GM12878 (cell line): ENCODE data around the gene GBGT1. TPM values are rescaled to one million over a fixed set of nuclear protein-coding genes. Genes with fewer than 3 reads are reported as not detected.

Source experiments
- ATAC-seq: fragments of 200-7000 bp; cut with Tn5 transposase; 3 replicates; pipeline ENCODE4 v1.9.1; 2020; ENCODE audit warnings: mild to moderate bottlenecking, moderate library complexity
- BruUV-seq: library from RNA; stranded (reverse); fragments of 400-500 nt; replicated peaks from 2 replicates; lab custom pipeline; 2021; lab: Mats Ljungman, UMichigan
- CTCF ChIA-PET: fragments of 300-600 bp; sonication (Branson Sonifier 250); formaldehyde crosslinking; extraction: SDS; loops from one replicate; lab custom pipeline; 2021; ENCODE audit warnings: inconsistent platforms; lab: Yijun Ruan, JAX
- POLR2A ChIA-PET: fragments of 350-600 bp; formaldehyde crosslinking; extraction: SDS; loops from one replicate; lab custom pipeline; 2021; ENCODE audit warnings: inconsistent platforms; lab: Charles Lee
- RAD21 ChIA-PET: fragments of 300-600 bp; sonication (Branson Sonifier 250); formaldehyde crosslinking; loops from one replicate; lab custom pipeline; 2023; ENCODE audit warnings: antibody characterized with exemption; ENCODE audit not compliant: unreplicated experiment; lab: Charles Lee
- SMC1A ChIA-PET: fragments of 300-600 bp; sonication (Branson Sonifier 250); formaldehyde crosslinking; loops from one replicate; lab custom pipeline; 2023; ENCODE audit not compliant: unreplicated experiment, uncharacterized antibody; lab: Charles Lee
- DNase-seq: peaks from one replicate; pipeline ENCODE4 v3.0.0-alpha.2; 2011; ENCODE audit warnings: low read depth, low spot score
- FAIRE-seq: peaks from 3 replicates; lab custom pipeline; 2011; peaks lifted over from hg19 to GRCh38; lab: Jason Lieb, UNC
- H2AFZ ChIP-seq: 2 replicates; pipeline ENCODE4 v1.6.0; 2011; ENCODE audit warnings: low read depth, low read length, control low read depth; ENCODE audit not compliant: control insufficient read depth
- H3K27ac ChIP-seq: 2 replicates; pipeline ENCODE4 v1.5.1; 2011; ENCODE audit warnings: control low read depth; ENCODE audit not compliant: control insufficient read depth, insufficient read depth
- H3K27me3 ChIP-seq, 2 experiments: replicated peaks in 1 of 2; 2 replicates each; pipeline versions ENCODE4 v1.6.0 to v1.6.1; 2011; ENCODE audit warnings: low read length in 1 of 2; ENCODE audit not compliant: control insufficient read depth in 2 of 2, insufficient read depth in 2 of 2
- H3K36me3 ChIP-seq, 2 experiments: 2 replicates each; pipeline ENCODE4 v1.5.1; 2011; ENCODE audit warnings: low read length in 1 of 2; ENCODE audit not compliant: control insufficient read depth in 2 of 2, insufficient read depth in 2 of 2
- H3K4me1 ChIP-seq: 2 replicates; pipeline ENCODE4 v1.6.1; 2011; ENCODE audit warnings: mild to moderate bottlenecking, low read length, moderate library complexity, mixed read lengths; ENCODE audit not compliant: control insufficient read depth, insufficient read depth
- H3K4me2 ChIP-seq: 2 replicates; pipeline ENCODE4 v1.6.0; 2011; ENCODE audit warnings: control low read depth; ENCODE audit not compliant: control insufficient read depth, insufficient read depth
- H3K4me3 ChIP-seq: fragments of 200-600 bp; sonication (generic); 2 replicates; pipeline ENCODE4 v1.5.1; 2016
- H3K79me2 ChIP-seq: 2 replicates; pipeline ENCODE4 v1.6.0; 2011; ENCODE audit warnings: low read length; ENCODE audit not compliant: control insufficient read depth, insufficient read depth
- H3K9ac ChIP-seq: 2 replicates; pipeline ENCODE4 v1.8.0; 2011; ENCODE audit warnings: low read length, control low read depth, mixed read lengths; ENCODE audit not compliant: control insufficient read depth, insufficient read depth
- H3K9me3 ChIP-seq: replicated peaks from 3 replicates; pipeline ENCODE4 v1.5.1; 2011; ENCODE audit warnings: mild to moderate bottlenecking, low read length; ENCODE audit not compliant: control insufficient read depth, insufficient read depth
- H4K20me1 ChIP-seq: 2 replicates; pipeline ENCODE4 v1.6.0; 2011; ENCODE audit not compliant: control insufficient read depth, insufficient read depth
- ATF3 ChIP-seq: IDR thresholded peaks from 2 replicates; pipeline ENCODE4 v1.6.1; 2011; ENCODE audit warnings: low read depth, mild to moderate bottlenecking, low read length, moderate library complexity, borderline replicate concordance; ENCODE audit errors: extremely low read depth
- ATF7 ChIP-seq: fragments of 450-650 bp; IDR thresholded peaks from 2 replicates; pipeline ENCODE4 v1.6.1; 2016; ENCODE audit warnings: low read depth, mild to moderate bottlenecking
- BHLHE40 ChIP-seq, 2 experiments: fragments of 450-650 bp in 1 of 2; IDR thresholded peaks; 2 replicates each; pipeline ENCODE4 v1.6.1; 2011 to 2017; ENCODE audit warnings: low read depth in 2 of 2, borderline replicate concordance in 1 of 2, improper control_type of control experiment in 1 of 2, low read length in 1 of 2, mild to moderate bottlenecking in 1 of 2
- FOXK2 ChIP-seq: fragments of 450-650 bp; IDR thresholded peaks from 2 replicates; pipeline ENCODE4 v1.6.1; 2017; ENCODE audit warnings: mild to moderate bottlenecking, moderate library complexity
- HCFC1 ChIP-seq: fragments of 150-350 bp; IDR thresholded peaks from 2 replicates; pipeline ENCODE4 v1.6.1; 2014; ENCODE audit warnings: low read length
- HDGF ChIP-seq: fragments of 450-650 bp; IDR thresholded peaks from 2 replicates; pipeline ENCODE4 v1.6.1; 2016; ENCODE audit warnings: antibody characterized with exemption
- JUND ChIP-seq: IDR thresholded peaks from 2 replicates; pipeline ENCODE4 v1.6.1; 2012; ENCODE audit warnings: low read depth, mild to moderate bottlenecking, low read length, improper control_type of control experiment, moderate library complexity
- LARP7 ChIP-seq: fragments of 450-650 bp; IDR thresholded peaks from 2 replicates; pipeline ENCODE4 v1.6.1; 2017; ENCODE audit warnings: mild to moderate bottlenecking
- MTA2 ChIP-seq: fragments of 450-650 bp; IDR thresholded peaks from 2 replicates; pipeline ENCODE4 v1.6.1; 2016; ENCODE audit warnings: low read depth, mild to moderate bottlenecking, moderate library complexity
- MYB ChIP-seq: fragments of 150-350 bp; IDR thresholded peaks from 2 replicates; pipeline ENCODE4 v1.6.1; 2014; ENCODE audit warnings: mild to moderate bottlenecking, low read depth, low read length, borderline replicate concordance
- NBN ChIP-seq: fragments of 450-650 bp; IDR thresholded peaks from 2 replicates; pipeline ENCODE4 v1.6.1; 2016
- NR2F1 ChIP-seq: fragments of 450-650 bp; conservative IDR thresholded peaks from 2 replicates; pipeline ENCODE4 v1.6.1; 2017; ENCODE audit warnings: mild to moderate bottlenecking
- POLR2AphosphoS5 ChIP-seq: IDR thresholded peaks from 2 replicates; pipeline ENCODE4 v1.6.1; 2011; ENCODE audit warnings: mild to moderate bottlenecking, low read length, inconsistent platforms
- RAD51 ChIP-seq: fragments of 450-650 bp; IDR thresholded peaks from 2 replicates; pipeline ENCODE4 v1.6.1; 2016; ENCODE audit warnings: moderate library complexity, mild to moderate bottlenecking, inconsistent platforms
- SIX5 ChIP-seq: IDR thresholded peaks from 2 replicates; pipeline ENCODE4 v1.6.1; 2011; ENCODE audit warnings: mild to moderate bottlenecking, low read depth, low read length, moderate library complexity; ENCODE audit not compliant: severe bottlenecking
- SMARCA5 ChIP-seq: fragments of 450-650 bp; IDR thresholded peaks from 2 replicates; pipeline ENCODE4 v1.6.1; 2017; ENCODE audit warnings: mild to moderate bottlenecking
- SPI1 ChIP-seq: IDR thresholded peaks from 2 replicates; pipeline ENCODE4 v1.6.1; 2011; ENCODE audit warnings: low read depth, mild to moderate bottlenecking, low read length, moderate library complexity, borderline replicate concordance; ENCODE audit not compliant: insufficient read depth
- SREBF2 ChIP-seq: IDR thresholded peaks from 2 replicates; pipeline ENCODE4 v1.6.1; 2012; ENCODE audit warnings: mild to moderate bottlenecking, low read length
- TAF1 ChIP-seq: IDR thresholded peaks from 2 replicates; pipeline ENCODE4 v1.6.1; 2011; ENCODE audit warnings: mild to moderate bottlenecking, low read depth, low read length, borderline replicate concordance
- ZNF207 ChIP-seq: fragments of 450-650 bp; IDR thresholded peaks from 2 replicates; pipeline ENCODE4 v1.6.1; 2014; ENCODE audit warnings: antibody characterized with exemption, mild to moderate bottlenecking, borderline replicate concordance
- ZNF687 ChIP-seq: fragments of 450-650 bp; IDR thresholded peaks from 2 replicates; pipeline ENCODE4 v1.6.1; 2017; ENCODE audit warnings: mild to moderate bottlenecking, moderate library complexity
- WGBS: methylation state at CpG from one replicate; pipeline ENCODE4 v1.1.6; 2016; ENCODE audit warnings: low lambda C conversion rate; ENCODE audit not compliant: insufficient replicate concordance, insufficient coverage; ENCODE audit errors: missing lambda C conversion rate; 5-methylcytosine and 5-hydroxymethylcytosine counted together
- in situ Hi-C: fragments of 300-500 bp; cut with MboI; formaldehyde crosslinking; loops from 9 replicates; pipeline ENCODE4 v1.14.3; 2018; ENCODE audit warnings: mixed read lengths
- intact Hi-C: fragments of 100-400 bp; cut with micrococcal nuclease; formaldehyde crosslinking; loops from one replicate; pipeline ENCODE4 v1.14.2; 2022; ENCODE audit not compliant: unreplicated experiment
- polyA plus RNA-seq, 11 experiments: library from polyadenylated mRNA; depleted of rRNA in 4 of 11; unstranded in 6 of 11; stranded (reverse) in 5 of 11; fragments of >200 nt; fragmentation: Nextera tagmentation in 4 of 11; fragmentation: Illumina TruSeq in 1 of 11; extraction: Ambion mirVana in 4 of 11; extraction: Trizol in 1 of 11; gene quantifications; 1 replicate in 1 of 11; 2 replicates in 10 of 11; pipeline versions ENCODE4 v1.2.1 to v1.2.3, GENCODE V29; 2011 to 2016; ENCODE audit warnings: inconsistent platforms in 2 of 11, missing spikeins in 2 of 11, low read depth in 1 of 11
- total RNA-seq, 4 experiments: library from RNA; depleted of rRNA in 3 of 4; stranded (reverse); fragments of >200 nt in 3 of 4; fragmentation: Illumina TruSeq in 1 of 4; extraction: Trizol in 1 of 4; gene quantifications; 2 replicates each; pipeline versions ENCODE4 v1.2.1 to v1.2.3, GENCODE V29; 2013 to 2021

The GBGT1 gene
- total and polyA plus RNA-seq, 10 of the 15 experiments (the other 5 are each of a cell fraction or from before 2014, with no cell fraction given) = 0.08 to 1.9 (median 0.49) TPM

GRCh38 chr9:133121198-133121914, 42.4 kb downstream of the GBGT1 start, which contains the start of gene RALGDS:
Gene RALGDS, minus strand, starts transcription at chr9:133121240. Its CDS starts 86 bp downstream, at chr9:133121154.
- no peaks in the 10 kb centered on the region for H3K27me3 ChIP-seq
- H3K4me3 ChIP-seq = peak within 1 kb of the TSS; percentile 91
- ChIA-PET POLR2A (interaction anchor here (1.2 to 4.0 kb wide), 3 partner anchors 10 to 27 kb away, joined by 4 to 18 read pairs (median 7); no protein-coding TSS in a partner anchor), SMC1A (interaction anchor here (2.1 kb wide), 1 partner anchor 23 kb away, joined by 6 read pairs; no protein-coding TSS in a partner anchor), CTCF (interaction anchor here (22.5 kb wide), 1 partner anchor 25 kb away, joined by 401 read pairs; no protein-coding TSS in a partner anchor), RAD21 (interaction anchor here (14.4 kb wide), 1 partner anchor 25 kb away, joined by 219 read pairs; no protein-coding TSS in a partner anchor)
- ATAC-seq (peak; percentile 68), DNase-seq (no peak), FAIRE-seq (peak; percentile 54)
- no peak for TF ChIP-seq FOXK2
- 0 out of 2 replicates have a peak, but pooled peaks have one; percentile 21 for TF ChIP-seq MTA2
- 0 out of 2 replicates have a peak, but pooled peaks have one; percentile 54 for TF ChIP-seq NBN
- TF ChIP-seq LARP7 = peak; percentile 52; the same call in 1 of the 2 replicates
- peak; percentile 20; the same call in 1 of the 2 replicates for TF ChIP-seq ZNF687
- peak; percentile 90 for TF ChIP-seq ATF7
- TF ChIP-seq HDGF = peak; percentile 87
- peak; percentile 34; the same call in 1 of the 2 replicates for TF ChIP-seq ZNF207
- 0 out of 2 replicates have a peak, but pooled peaks have one; percentile 37 for TF ChIP-seq NR2F1
- TF ChIP-seq RAD51 = peak; percentile 64
- TF ChIP-seq SIX5 = no peak
- TF ChIP-seq MYB = no peak
- no peak for TF ChIP-seq JUND
- peak; percentile 3; the same call in 1 of the 2 replicates for TF ChIP-seq ATF3
- 0 out of 2 replicates have a peak, but pooled peaks have one; percentile 11 for TF ChIP-seq HCFC1
- no peak for TF ChIP-seq TAF1
- no peak for TF ChIP-seq POLR2AphosphoS5
- TF ChIP-seq SREBF2 = no peak
- TF ChIP-seq BHLHE40 (IDR thresholded peaks at IDR 0.05; ENCODE audit: borderline replicate concordance in 1 of 2, low read depth in 2 of 2, low read length in 1 of 2) = peak; percentile 39 to 81
- TF ChIP-seq SPI1 = peak; percentile 72; the same call in 1 of the 2 replicates
- peak; percentile 73 for TF ChIP-seq SMARCA5
- intact Hi-C loops = loop anchor here (1.0 kb wide), 1 partner anchor 28 kb away; no protein-coding TSS in a partner anchor
- peak within 1 kb of the TSS; percentile 94 for H3K4me2 ChIP-seq
- H3K9me3 ChIP-seq = no peaks in the 10 kb centered on the region
- in situ Hi-C loops = no loop called here
- no peaks in the 10 kb centered on the region; a peak in 1 of 4 replicates for H3K36me3 ChIP-seq
- WGBS = 3% methylated on average over 23 of the region's 53 CpGs
- peak within 1 kb of the TSS; percentile 73 for H3K9ac ChIP-seq
- peak within 1 kb of the TSS; percentile 79 for H2AFZ ChIP-seq
- H3K27ac ChIP-seq = peak within 1 kb of the TSS; percentile 81
- peaks cover 45% of the 10 kb centered on the region for H3K79me2 ChIP-seq
- no peaks in the 10 kb centered on the region; the same call in 1 of the 2 replicates for H4K20me1 ChIP-seq
- H3K4me1 ChIP-seq = peaks cover 53% of the 10 kb centered on the region
- BruUV-seq = no TSS peak
